ENCODE data around the gene FBXL20.
A peak's percentile ranks its signal among the peaks of the same experiment; 100 is the strongest.

DNA sequence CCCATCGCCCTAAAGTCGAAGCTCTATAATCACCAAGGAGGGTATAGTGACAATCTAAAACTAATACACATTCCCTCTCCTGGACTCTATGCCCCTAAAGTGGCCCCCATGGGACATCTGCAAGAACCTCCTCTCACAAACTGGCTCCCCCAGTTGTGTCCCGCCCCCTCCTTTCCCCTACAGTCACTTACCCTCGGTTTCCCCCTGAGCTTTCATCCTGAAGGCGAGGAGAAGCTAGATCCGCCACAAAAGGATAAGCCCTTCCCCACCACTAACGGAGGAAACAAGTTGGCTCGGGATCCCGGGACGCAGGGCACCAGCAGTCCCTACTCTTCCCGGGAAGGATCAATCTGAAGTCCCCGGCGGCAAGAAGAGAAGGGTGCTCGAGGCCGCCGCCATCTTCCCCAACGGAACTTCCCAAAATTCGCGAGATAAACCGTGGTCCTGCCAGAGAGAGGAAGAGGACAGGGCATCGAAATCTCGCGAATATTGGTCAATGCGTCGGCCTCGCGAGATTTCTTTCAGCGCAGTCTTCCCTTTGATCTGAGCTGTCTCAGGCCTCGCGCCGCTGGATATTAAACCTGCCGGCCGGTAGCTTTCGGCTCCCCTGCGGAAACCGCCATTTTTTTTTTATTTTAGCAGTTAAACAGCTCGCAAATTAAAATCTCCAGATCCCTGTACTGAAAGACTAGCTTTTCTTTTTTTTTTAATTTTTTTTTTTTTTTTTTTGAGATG is 49.6 kb upstream of the FBXL20 start, which contains the start of gene MED1:
- TF ChIP-seq, protein P1, sequence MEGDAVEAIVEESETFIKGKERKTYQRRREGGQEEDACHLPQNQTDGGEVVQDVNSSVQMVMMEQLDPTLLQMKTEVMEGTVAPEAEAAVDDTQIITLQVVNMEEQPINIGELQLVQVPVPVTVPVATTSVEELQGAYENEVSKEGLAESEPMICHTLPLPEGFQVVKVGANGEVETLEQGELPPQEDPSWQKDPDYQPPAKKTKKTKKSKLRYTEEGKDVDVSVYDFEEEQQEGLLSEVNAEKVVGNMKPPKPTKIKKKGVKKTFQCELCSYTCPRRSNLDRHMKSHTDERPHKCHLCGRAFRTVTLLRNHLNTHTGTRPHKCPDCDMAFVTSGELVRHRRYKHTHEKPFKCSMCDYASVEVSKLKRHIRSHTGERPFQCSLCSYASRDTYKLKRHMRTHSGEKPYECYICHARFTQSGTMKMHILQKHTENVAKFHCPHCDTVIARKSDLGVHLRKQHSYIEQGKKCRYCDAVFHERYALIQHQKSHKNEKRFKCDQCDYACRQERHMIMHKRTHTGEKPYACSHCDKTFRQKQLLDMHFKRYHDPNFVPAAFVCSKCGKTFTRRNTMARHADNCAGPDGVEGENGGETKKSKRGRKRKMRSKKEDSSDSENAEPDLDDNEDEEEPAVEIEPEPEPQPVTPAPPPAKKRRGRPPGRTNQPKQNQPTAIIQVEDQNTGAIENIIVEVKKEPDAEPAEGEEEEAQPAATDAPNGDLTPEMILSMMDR (IDR thresholded peaks at IDR 0.05): no peak
- TF ChIP-seq, protein P2, sequence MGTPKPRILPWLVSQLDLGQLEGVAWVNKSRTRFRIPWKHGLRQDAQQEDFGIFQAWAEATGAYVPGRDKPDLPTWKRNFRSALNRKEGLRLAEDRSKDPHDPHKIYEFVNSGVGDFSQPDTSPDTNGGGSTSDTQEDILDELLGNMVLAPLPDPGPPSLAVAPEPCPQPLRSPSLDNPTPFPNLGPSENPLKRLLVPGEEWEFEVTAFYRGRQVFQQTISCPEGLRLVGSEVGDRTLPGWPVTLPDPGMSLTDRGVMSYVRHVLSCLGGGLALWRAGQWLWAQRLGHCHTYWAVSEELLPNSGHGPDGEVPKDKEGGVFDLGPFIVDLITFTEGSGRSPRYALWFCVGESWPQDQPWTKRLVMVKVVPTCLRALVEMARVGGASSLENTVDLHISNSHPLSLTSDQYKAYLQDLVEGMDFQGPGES (IDR thresholded peaks at IDR 0.05; ENCODE audit: low read depth, low read length): no peak
- TF ChIP-seq YY1 (IDR thresholded peaks at IDR 0.05; ENCODE audit: low read depth) (peak; percentile 96), TEAD4 (IDR thresholded peaks at IDR 0.05; ENCODE audit: borderline replicate concordance, insufficient read depth) (no peak), POLR2AphosphoS5 (IDR thresholded peaks at IDR 0.05; ENCODE audit: low read depth, low read length) (peak; percentile 83), ELF1 (IDR thresholded peaks at IDR 0.05) (peak; percentile 78), SMC3 (IDR thresholded peaks at IDR 0.05; ENCODE audit: low read depth, low read length) (no peak), NFIC (IDR thresholded peaks at IDR 0.05; ENCODE audit: borderline replicate concordance) (no peak)
- TF ChIP-seq, protein P3, sequence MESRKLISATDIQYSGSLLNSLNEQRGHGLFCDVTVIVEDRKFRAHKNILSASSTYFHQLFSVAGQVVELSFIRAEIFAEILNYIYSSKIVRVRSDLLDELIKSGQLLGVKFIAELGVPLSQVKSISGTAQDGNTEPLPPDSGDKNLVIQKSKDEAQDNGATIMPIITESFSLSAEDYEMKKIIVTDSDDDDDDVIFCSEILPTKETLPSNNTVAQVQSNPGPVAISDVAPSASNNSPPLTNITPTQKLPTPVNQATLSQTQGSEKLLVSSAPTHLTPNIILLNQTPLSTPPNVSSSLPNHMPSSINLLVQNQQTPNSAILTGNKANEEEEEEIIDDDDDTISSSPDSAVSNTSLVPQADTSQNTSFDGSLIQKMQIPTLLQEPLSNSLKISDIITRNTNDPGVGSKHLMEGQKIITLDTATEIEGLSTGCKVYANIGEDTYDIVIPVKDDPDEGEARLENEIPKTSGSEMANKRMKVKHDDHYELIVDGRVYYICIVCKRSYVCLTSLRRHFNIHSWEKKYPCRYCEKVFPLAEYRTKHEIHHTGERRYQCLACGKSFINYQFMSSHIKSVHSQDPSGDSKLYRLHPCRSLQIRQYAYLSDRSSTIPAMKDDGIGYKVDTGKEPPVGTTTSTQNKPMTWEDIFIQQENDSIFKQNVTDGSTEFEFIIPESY (IDR thresholded peaks at IDR 0.05; ENCODE audit: borderline replicate concordance, low read depth): peak; percentile 100
- TF ChIP-seq, protein P4, sequence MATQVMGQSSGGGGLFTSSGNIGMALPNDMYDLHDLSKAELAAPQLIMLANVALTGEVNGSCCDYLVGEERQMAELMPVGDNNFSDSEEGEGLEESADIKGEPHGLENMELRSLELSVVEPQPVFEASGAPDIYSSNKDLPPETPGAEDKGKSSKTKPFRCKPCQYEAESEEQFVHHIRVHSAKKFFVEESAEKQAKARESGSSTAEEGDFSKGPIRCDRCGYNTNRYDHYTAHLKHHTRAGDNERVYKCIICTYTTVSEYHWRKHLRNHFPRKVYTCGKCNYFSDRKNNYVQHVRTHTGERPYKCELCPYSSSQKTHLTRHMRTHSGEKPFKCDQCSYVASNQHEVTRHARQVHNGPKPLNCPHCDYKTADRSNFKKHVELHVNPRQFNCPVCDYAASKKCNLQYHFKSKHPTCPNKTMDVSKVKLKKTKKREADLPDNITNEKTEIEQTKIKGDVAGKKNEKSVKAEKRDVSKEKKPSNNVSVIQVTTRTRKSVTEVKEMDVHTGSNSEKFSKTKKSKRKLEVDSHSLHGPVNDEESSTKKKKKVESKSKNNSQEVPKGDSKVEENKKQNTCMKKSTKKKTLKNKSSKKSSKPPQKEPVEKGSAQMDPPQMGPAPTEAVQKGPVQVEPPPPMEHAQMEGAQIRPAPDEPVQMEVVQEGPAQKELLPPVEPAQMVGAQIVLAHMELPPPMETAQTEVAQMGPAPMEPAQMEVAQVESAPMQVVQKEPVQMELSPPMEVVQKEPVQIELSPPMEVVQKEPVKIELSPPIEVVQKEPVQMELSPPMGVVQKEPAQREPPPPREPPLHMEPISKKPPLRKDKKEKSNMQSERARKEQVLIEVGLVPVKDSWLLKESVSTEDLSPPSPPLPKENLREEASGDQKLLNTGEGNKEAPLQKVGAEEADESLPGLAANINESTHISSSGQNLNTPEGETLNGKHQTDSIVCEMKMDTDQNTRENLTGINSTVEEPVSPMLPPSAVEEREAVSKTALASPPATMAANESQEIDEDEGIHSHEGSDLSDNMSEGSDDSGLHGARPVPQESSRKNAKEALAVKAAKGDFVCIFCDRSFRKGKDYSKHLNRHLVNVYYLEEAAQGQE (IDR thresholded peaks at IDR 0.05; ENCODE audit: low read depth, low read length): peak; percentile 18; the same call in 1 of the 2 replicates

Data from SK-N-SH (cell line).